WTC11 (cell line): ENCODE data around the gene LDLRAD2. TPM values are rescaled to one million over a fixed set of nuclear protein-coding genes. Genes with fewer than 3 reads are reported as not detected.
A peak's percentile ranks its signal among the peaks of the same experiment; 100 is the strongest.

ENCODE experiments used
- ATAC-seq: fragments of 200-7000 bp; cut with Tn5 transposase; 2 replicates; pipeline ENCODE4 v1.10.0; 2021; ENCODE audit warnings: mild to moderate bottlenecking, moderate library complexity
- CTCF ChIA-PET: fragments of 300-600 bp; sonication (Branson Sonifier 250); formaldehyde crosslinking; loops from one replicate; lab custom pipeline; 2021; ENCODE audit warnings: antibody characterized with exemption; lab: Charles Lee
- POLR2A ChIA-PET: fragments of 350-600 bp; sonication (Branson Sonifier 250); formaldehyde crosslinking; loops from one replicate; lab custom pipeline; 2021; ENCODE audit warnings: antibody characterized with exemption; lab: Charles Lee
- DNase-seq: peaks from one replicate; pipeline ENCODE4 v3.0.0; 2021; ENCODE audit warnings: low spot score
- H3K27ac Mint-ChIP-seq: 2 replicates; pipeline ENCODE4 v1.8.0; 2021; ENCODE audit warnings: mixed read lengths
- H3K27me3 Mint-ChIP-seq: 2 replicates; pipeline ENCODE4 v1.8.0; 2021; ENCODE audit warnings: low read depth, mild to moderate bottlenecking, moderate library complexity, mixed read lengths
- H3K36me3 Mint-ChIP-seq: 2 replicates; pipeline ENCODE4 v1.8.0; 2021; ENCODE audit warnings: mixed read lengths
- H3K4me1 Mint-ChIP-seq: 2 replicates; pipeline ENCODE4 v1.8.0; 2022; ENCODE audit warnings: mixed read lengths
- H3K4me3 Mint-ChIP-seq: 2 replicates; pipeline ENCODE4 v1.8.0; 2021; ENCODE audit warnings: mild to moderate bottlenecking, moderate library complexity, mixed read lengths
- H3K9me3 Mint-ChIP-seq: 2 replicates; pipeline ENCODE4 v1.8.0; 2021; ENCODE audit warnings: mixed read lengths
- ATF6 ChIP-seq: sonication (generic); formaldehyde crosslinking; IDR thresholded peaks from 2 replicates; pipeline ENCODE4 v1.8.1; 2023; ENCODE audit warnings: mild to moderate bottlenecking, missing genetic modification reagents
- CREM ChIP-seq: sonication (generic); formaldehyde crosslinking; IDR thresholded peaks from 2 replicates; pipeline ENCODE4 v1.8.1; 2022; ENCODE audit warnings: mild to moderate bottlenecking, missing genetic modification reagents, moderate library complexity
- CTCF ChIP-seq: fragments of 200-600 bp; IDR thresholded peaks from 2 replicates; pipeline ENCODE4 v1.8.0; 2022; ENCODE audit warnings: antibody characterized with exemption
- E2F4 ChIP-seq: sonication (generic); formaldehyde crosslinking; IDR thresholded peaks from 2 replicates; pipeline ENCODE4 v1.8.1; 2022; ENCODE audit warnings: low read depth, mild to moderate bottlenecking, moderate library complexity, missing genetic modification reagents, borderline replicate concordance
- ELF4 ChIP-seq: sonication (generic); formaldehyde crosslinking; IDR thresholded peaks from 2 replicates; pipeline ENCODE4 v1.8.1; 2022; ENCODE audit warnings: low read depth, mild to moderate bottlenecking, moderate library complexity, missing genetic modification reagents
- FOXJ3 ChIP-seq: sonication (generic); formaldehyde crosslinking; IDR thresholded peaks from 2 replicates; pipeline ENCODE4 v1.9.0; 2021; ENCODE audit warnings: missing genetic modification reagents, mild to moderate bottlenecking, borderline replicate concordance
- FOXP4 ChIP-seq: sonication (generic); formaldehyde crosslinking; IDR thresholded peaks from 2 replicates; pipeline ENCODE4 v1.8.0; 2022; ENCODE audit warnings: mild to moderate bottlenecking, missing genetic modification reagents
- GRHL2 ChIP-seq: fragments of 250-450 bp; sonication (Bioruptor Pico); IDR thresholded peaks from 2 replicates; pipeline ENCODE4 v1.8.0; 2022; ENCODE audit warnings: mild to moderate bottlenecking, moderate library complexity; ENCODE audit not compliant: insufficient replicate concordance, severe bottlenecking
- GTF2I ChIP-seq: fragments of 250-450 bp; sonication (Bioruptor Pico); conservative IDR thresholded peaks from 2 replicates; pipeline ENCODE4 v1.4.0; 2021; ENCODE audit warnings: mild to moderate bottlenecking
- KAT7 ChIP-seq: sonication (generic); formaldehyde crosslinking; IDR thresholded peaks from 2 replicates; pipeline ENCODE4 v1.8.1; 2023; ENCODE audit warnings: missing genetic modification reagents, mild to moderate bottlenecking, borderline replicate concordance
- MXD4 ChIP-seq: fragments of 250-450 bp; sonication (Bioruptor Pico); IDR thresholded peaks from 2 replicates; pipeline ENCODE4 v1.8.0; 2021; ENCODE audit warnings: mild to moderate bottlenecking, moderate library complexity, borderline replicate concordance
- NFYB ChIP-seq: sonication (generic); formaldehyde crosslinking; conservative IDR thresholded peaks from 2 replicates; pipeline ENCODE4 v1.8.0; 2022; ENCODE audit warnings: low read depth, missing genetic modification reagents
- NR1H2 ChIP-seq: sonication (generic); formaldehyde crosslinking; IDR thresholded peaks from 2 replicates; pipeline ENCODE4 v1.9.0; 2021; ENCODE audit warnings: mild to moderate bottlenecking, moderate library complexity, missing genetic modification reagents
- PREB ChIP-seq: sonication (generic); formaldehyde crosslinking; IDR thresholded peaks from 2 replicates; pipeline ENCODE4 v1.8.1; 2022; ENCODE audit warnings: mild to moderate bottlenecking, missing genetic modification reagents, moderate library complexity, borderline replicate concordance
- SMAD3 ChIP-seq: sonication (generic); formaldehyde crosslinking; IDR thresholded peaks from 2 replicates; pipeline ENCODE4 v1.8.0; 2022; ENCODE audit warnings: missing genetic modification reagents, mild to moderate bottlenecking, borderline replicate concordance
- TCF7 ChIP-seq: sonication (generic); formaldehyde crosslinking; IDR thresholded peaks from 2 replicates; pipeline ENCODE4 v1.8.0; 2022; ENCODE audit warnings: mild to moderate bottlenecking, low read depth, missing genetic modification reagents, moderate library complexity
- USF1 ChIP-seq: sonication (generic); formaldehyde crosslinking; IDR thresholded peaks from 2 replicates; pipeline ENCODE4 v1.8.0; 2022; ENCODE audit warnings: mild to moderate bottlenecking, missing genetic modification reagents
- ZNF263 ChIP-seq: sonication (generic); formaldehyde crosslinking; IDR thresholded peaks from 2 replicates; pipeline ENCODE4 v1.8.1; 2022; ENCODE audit warnings: low read depth, mild to moderate bottlenecking, moderate library complexity, missing genetic modification reagents
- ZNF416 ChIP-seq: fragments of 250-450 bp; sonication (Bioruptor Pico); IDR thresholded peaks from 2 replicates; pipeline ENCODE4 v1.9.0; 2021; ENCODE audit warnings: mild to moderate bottlenecking, inconsistent platforms
- ZNF512 ChIP-seq: sonication (generic); formaldehyde crosslinking; IDR thresholded peaks from 2 replicates; pipeline ENCODE4 v1.8.1; 2022; ENCODE audit warnings: missing genetic modification reagents, borderline replicate concordance
- total RNA-seq: library from RNA; stranded (reverse); gene quantifications from 3 replicates; pipeline ENCODE4 v1.2.3, GENCODE V29; 2021

The LDLRAD2 gene
- total RNA-seq, 1 experiment from 2014 or later: 0.63 TPM

- TF ChIP-seq E2F4 (no peak), ZNF263 (no peak), CREM (CRISPR knock-in tag) (no peak), FOXJ3 (no peak), SMAD3 (CRISPR knock-in tag) (no peak), ELF4 (CRISPR knock-in tag) (no peak)
Measured at GRCh38 chr1:21823206-21823979, 11.3 kb downstream of the LDLRAD2 start (continued).

- ChIA-PET CTCF (interaction anchor here (0.6 to 1.1 kb wide), 3 partner anchors 139 to 258 kb away, joined by 3 read pairs; no protein-coding TSS in a partner anchor), POLR2A (interaction anchor here (0.6 kb wide), 1 partner anchor 42 kb away, joined by 3 read pairs; no protein-coding TSS in a partner anchor)
- no peak overlapping the region for H3K4me3 Mint-ChIP-seq
- DNase-seq: no peak
- H3K4me1 Mint-ChIP-seq: no peaks in the 10 kb centered on the region; the same call in 1 of the 2 replicates
- H3K27ac Mint-ChIP-seq: peak overlapping the region; percentile 61; the same call in 1 of the 2 replicates
- no peak for ATAC-seq
- no peaks in the 10 kb centered on the region for H3K9me3 Mint-ChIP-seq
- peaks cover 23% of the 10 kb centered on the region for H3K36me3 Mint-ChIP-seq
- H3K27me3 Mint-ChIP-seq: no peaks in the 10 kb centered on the region
- TF ChIP-seq NFYB (CRISPR knock-in tag) (no peak), ATF6 (no peak), CREM (CRISPR knock-in tag) (no peak), PREB (CRISPR knock-in tag) (no peak), NR1H2 (CRISPR knock-in tag) (no peak), TCF7 (CRISPR knock-in tag) (no peak), ZNF512 (CRISPR knock-in tag) (no peak), ZNF416 (CRISPR knock-in tag) (no peak), ELF4 (CRISPR knock-in tag) (no peak), GTF2I (no peak), CTCF (no peak), FOXP4 (CRISPR knock-in tag) (no peak), KAT7 (CRISPR knock-in tag) (no peak), USF1 (CRISPR knock-in tag) (no peak), MXD4 (no peak), GRHL2 (no peak)
Measured at GRCh38 chr1:21823980-21824702, 12.1 kb downstream of the LDLRAD2 start.
